Measurements from ENCODE around the gene LAMA3. TPM values are rescaled to one million over a fixed set of nuclear protein-coding genes. Genes with fewer than 3 reads are reported as not detected.
A peak's percentile ranks its signal among the peaks of the same experiment; 100 is the strongest.

The LAMA3 gene
- polyA plus RNA-seq, 1 of the 3 experiments (the other 2 are of a cell fraction): 3.5 TPM

GRCh38 chr18:23916338-23916737, 227.1 kb downstream of the LAMA3 start (continued):
- TF ChIP-seq GATA2 (CRISPR knock-in tag; IDR thresholded peaks at IDR 0.05) (no peak), ZBTB33 (IDR thresholded peaks at IDR 0.05; ENCODE audit: borderline replicate concordance, low read depth) (peak; percentile 69; the same call in 1 of the 2 replicates), FOXM1 (IDR thresholded peaks at IDR 0.05; ENCODE audit: low read depth) (peak; percentile 87; the same call in 1 of the 2 replicates), EZH2phosphoT487 (IDR thresholded peaks at IDR 0.05; ENCODE audit: borderline replicate concordance, low read depth) (no peak), TAF1 (IDR thresholded peaks at IDR 0.05; ENCODE audit: borderline replicate concordance, low read depth, low read length) (no peak), YY1 (IDR thresholded peaks at IDR 0.05; ENCODE audit: low read depth) (peak; percentile 32; the same call in 1 of the 2 replicates), FOXJ3 (CRISPR knock-in tag; IDR thresholded peaks at IDR 0.05) (no peak)

GRCh38 chr18:23918395-23919032, 229.3 kb downstream of the LAMA3 start:
- CTCF ChIA-PET: interaction anchor here (0.5 to 3.3 kb wide), 53 partner anchors 8 to 744 kb away, joined by 3 to 39 read pairs (median 4); partner anchors contain the start of gene RMC1
- no peak overlapping the region for H3K9ac ChIP-seq
- POLR2A ChIA-PET: no interaction called here
- no peak overlapping the region for H3K4me3 ChIP-seq (ENCODE audit: low read depth in 2 of 2, low read length in 1 of 2)
- no peaks in the 10 kb centered on the region for H3K4me1 ChIP-seq (ENCODE audit: control insufficient read depth in 1 of 2, insufficient read depth in 2 of 2, low read depth in 1 of 2, low read length in 1 of 2)
- H3K27me3 ChIP-seq (ENCODE audit: insufficient read depth): no peaks in the 10 kb centered on the region
- H2AFZ ChIP-seq (ENCODE audit: low read depth): no peak overlapping the region
- H3K9me3 ChIP-seq: no peaks in the 10 kb centered on the region
- WGBS (ENCODE audit: low lambda C conversion rate): 34% methylated on average over 9 of the region's 10 CpGs
- no peaks in the 10 kb centered on the region for H3K79me2 ChIP-seq (ENCODE audit: insufficient read depth)
- no peaks in the 10 kb centered on the region for H3K36me3 ChIP-seq (replicated peaks in 1 of 2; ENCODE audit: control insufficient read depth in 1 of 2, insufficient read depth in 2 of 2, low read length in 1 of 2)
- no peak overlapping the region for H3K4me2 ChIP-seq
- peaks cover 32% of the 10 kb centered on the region for H3F3A ChIP-seq (replicated peaks; ENCODE audit: insufficient read depth)
- no peaks in the 10 kb centered on the region for H3K9me2 ChIP-seq
- no peaks in the 10 kb centered on the region for H4K20me1 ChIP-seq (ENCODE audit: insufficient read depth)
- TF ChIP-seq TAF1 (IDR thresholded peaks at IDR 0.05; ENCODE audit: borderline replicate concordance, low read depth, low read length) (no peak), RAD21 (IDR thresholded peaks at IDR 0.05; ENCODE audit: low read length) (peak; percentile 80), TCF12 (IDR thresholded peaks at IDR 0.05) (no peak), EP300 (IDR thresholded peaks at IDR 0.05; ENCODE audit: borderline replicate concordance in 1 of 2, low read depth in 1 of 2, low read length in 1 of 2) (no peak), NRF1 (IDR thresholded peaks at IDR 0.05; ENCODE audit: low read depth, low read length) (no peak), NFIC (IDR thresholded peaks at IDR 0.05; ENCODE audit: borderline replicate concordance) (no peak), MXI1 (IDR thresholded peaks at IDR 0.05; ENCODE audit: low read depth, low read length) (no peak), REST (IDR thresholded peaks at IDR 0.05; ENCODE audit: low read depth, low read length) (no peak), CTCF (IDR thresholded peaks at IDR 0.05) (peak; percentile 95), YY1 (IDR thresholded peaks at IDR 0.05; ENCODE audit: low read depth) (no peak), FOXM1 (IDR thresholded peaks at IDR 0.05; ENCODE audit: low read depth) (no peak), SIN3A (IDR thresholded peaks at IDR 0.05; ENCODE audit: borderline replicate concordance, low read depth, low read length) (no peak), SMC3 (IDR thresholded peaks at IDR 0.05; ENCODE audit: low read depth, low read length) (peak; percentile 79), POLR2AphosphoS5 (IDR thresholded peaks at IDR 0.05; ENCODE audit: low read depth, low read length) (no peak), ELF1 (IDR thresholded peaks at IDR 0.05) (no peak), FOSL2 (IDR thresholded peaks at IDR 0.05; ENCODE audit: borderline replicate concordance, low read depth) (no peak), RFX5 (IDR thresholded peaks at IDR 0.05; ENCODE audit: low read length) (0 out of 2 replicates have a peak, but pooled peaks have one; percentile 18), MAX (IDR thresholded peaks at IDR 0.05; ENCODE audit: low read depth) (no peak)
- H3K27ac ChIP-seq (ENCODE audit: low read depth in 2 of 2, low read length in 1 of 2): peak overlapping the region in 1 of 2 experiments; percentile 53; a peak in 2 of 4 replicates
- DNase-seq: peak; percentile 54

All from SK-N-SH (cell line).